Mesendoderm (in vitro differentiated cells): Measurements from ENCODE around the gene CAMK2A.

Experiments
- DNase-seq: peaks from one replicate; pipeline ENCODE4 v3.0.0; 2013
- H2AK5ac ChIP-seq: 2 replicates; pipeline ENCODE4 v1.6.1; 2013; ENCODE audit warnings: low read length, inconsistent platforms
- H2BK120ac ChIP-seq: 2 replicates; pipeline ENCODE4 v1.6.1; 2013; ENCODE audit warnings: low read depth, mild to moderate bottlenecking, low read length, moderate library complexity, mixed read lengths
- H2BK15ac ChIP-seq: replicated peaks from 2 replicates; pipeline ENCODE4 v1.6.1; 2013; ENCODE audit warnings: low read depth, mild to moderate bottlenecking, moderate library complexity
- H2BK5ac ChIP-seq: 2 replicates; pipeline ENCODE4 v1.6.1; 2013; ENCODE audit warnings: low read length, inconsistent platforms
- H3K18ac ChIP-seq: 2 replicates; pipeline ENCODE4 v1.6.1; 2013; ENCODE audit warnings: mild to moderate bottlenecking, low read length, mixed read lengths
- H3K23ac ChIP-seq: one replicate; pipeline ENCODE4 v1.6.1; 2013; ENCODE audit warnings: low read length
- H3K27ac ChIP-seq: 2 replicates; pipeline ENCODE4 v1.5.1; 2013; ENCODE audit warnings: low read depth, mild to moderate bottlenecking, inconsistent platforms, low read length, moderate library complexity
- H3K27me3 ChIP-seq: 2 replicates; pipeline ENCODE4 v1.6.1; 2013; ENCODE audit warnings: low read length, control low read depth, mild to moderate bottlenecking, inconsistent platforms; ENCODE audit not compliant: insufficient read depth, poor library complexity
- H3K36me3 ChIP-seq: 2 replicates; pipeline ENCODE4 v1.6.1; 2013; ENCODE audit warnings: low read length, inconsistent platforms; ENCODE audit not compliant: control insufficient read depth, insufficient read depth
- H3K4ac ChIP-seq: one replicate; pipeline ENCODE4 v1.6.1; 2013; ENCODE audit warnings: low read depth, mild to moderate bottlenecking, low read length, moderate library complexity
- H3K4me1 ChIP-seq: 2 replicates; pipeline ENCODE4 v1.6.1; 2013; ENCODE audit warnings: low read depth, low read length, inconsistent platforms; ENCODE audit not compliant: control insufficient read depth
- H3K4me2 ChIP-seq: 2 replicates; pipeline ENCODE4 v1.6.1; 2013; ENCODE audit warnings: low read length
- H3K4me3 ChIP-seq: 2 replicates; pipeline ENCODE4 v1.5.1; 2013; ENCODE audit warnings: mild to moderate bottlenecking, low read length
- H3K56ac ChIP-seq: one replicate; pipeline ENCODE4 v1.6.1; 2013; ENCODE audit warnings: low read length
- H3K79me1 ChIP-seq: 2 replicates; pipeline ENCODE4 v1.6.1; 2013; ENCODE audit warnings: low read length, inconsistent platforms
- H3K79me2 ChIP-seq: 2 replicates; pipeline ENCODE4 v1.6.1; 2013; ENCODE audit warnings: mild to moderate bottlenecking, low read length; ENCODE audit not compliant: control insufficient read depth, insufficient read depth
- H3K9ac ChIP-seq: 2 replicates; pipeline ENCODE4 v1.6.1; 2013; ENCODE audit warnings: low read length, inconsistent platforms
- H4K5ac ChIP-seq: one replicate; pipeline ENCODE4 v1.6.1; 2013; ENCODE audit warnings: low read length
- H4K8ac ChIP-seq: one replicate; pipeline ENCODE4 v1.6.1; 2013; ENCODE audit warnings: low read depth, mild to moderate bottlenecking, control low read depth, low read length, moderate library complexity
- WGBS: extraction: QIAGEN DNeasy Blood & Tissue Kit; methylation state at CpG from one replicate; pipeline ENCODE4 v1.1.7; 2013; ENCODE audit warnings: low lambda C conversion rate, missing lambda C conversion rate; ENCODE audit not compliant: insufficient coverage; ENCODE audit errors: extremely low coverage; 5-methylcytosine and 5-hydroxymethylcytosine counted together

CAMK2A gene

GRCh38 chr5:150258130-150258529, 31.4 kb downstream of the CAMK2A start:
- H3K36me3 ChIP-seq, result no peaks in the 10 kb centered on the region
- H3K4ac ChIP-seq, result no peak overlapping the region
- H2BK5ac ChIP-seq, result no peak overlapping the region
- no peak for DNase-seq
- no peaks in the 10 kb centered on the region for H3K79me1 ChIP-seq
- no peak overlapping the region for H2AK5ac ChIP-seq
- no peak overlapping the region for H3K9ac ChIP-seq
- H3K79me2 ChIP-seq, result no peaks in the 10 kb centered on the region
- no peak overlapping the region for H4K5ac ChIP-seq
- H2BK15ac ChIP-seq, result no peak overlapping the region
- no peak overlapping the region for H3K18ac ChIP-seq
- H3K27ac ChIP-seq, result no peak overlapping the region
- H2BK120ac ChIP-seq, result no peak overlapping the region
- no peaks in the 10 kb centered on the region for H3K4me1 ChIP-seq
- H4K8ac ChIP-seq, result no peak overlapping the region
- no CpG with 5 or more reads among the region's 6 CpGs for WGBS
- no peak overlapping the region for H3K4me2 ChIP-seq
- no peak overlapping the region for H3K23ac ChIP-seq
- H3K56ac ChIP-seq, result no peak overlapping the region
- no peaks in the 10 kb centered on the region for H3K27me3 ChIP-seq
- H3K4me3 ChIP-seq, result no peak overlapping the region

- no peak overlapping the region for H4K5ac ChIP-seq
- WGBS, result no CpG with 5 or more reads among the region's 11 CpGs
- H2BK5ac ChIP-seq, result no peak overlapping the region
- no peaks in the 10 kb centered on the region for H3K27me3 ChIP-seq
- no peaks in the 10 kb centered on the region for H3K4me1 ChIP-seq
- no peak overlapping the region for H3K4me2 ChIP-seq
- H3K79me1 ChIP-seq, result no peaks in the 10 kb centered on the region
- H2AK5ac ChIP-seq, result no peak overlapping the region
- H2BK15ac ChIP-seq, result no peak overlapping the region
- H4K8ac ChIP-seq, result no peak overlapping the region
- H3K23ac ChIP-seq, result no peak overlapping the region
- no peak overlapping the region for H3K4me3 ChIP-seq
- no peaks in the 10 kb centered on the region for H3K79me2 ChIP-seq
- no peak overlapping the region for H3K4ac ChIP-seq
- H2BK120ac ChIP-seq, result no peak overlapping the region
- no peak overlapping the region for H3K18ac ChIP-seq
- no peak overlapping the region for H3K9ac ChIP-seq
- H3K36me3 ChIP-seq, result no peaks in the 10 kb centered on the region
- H3K56ac ChIP-seq, result no peak overlapping the region
- no peak overlapping the region for H3K27ac ChIP-seq
- no peak for DNase-seq
These were observed 32.1 kb downstream of the CAMK2A start for GRCh38 chr5:150257424-150257823.

- no peak overlapping the region for H3K9ac ChIP-seq
- no peaks in the 10 kb centered on the region for H3K36me3 ChIP-seq
- no peaks in the 10 kb centered on the region for H3K79me2 ChIP-seq
- no peak overlapping the region for H4K8ac ChIP-seq
- H2BK15ac ChIP-seq, result no peak overlapping the region
- no peak overlapping the region for H3K18ac ChIP-seq
- no peak overlapping the region for H3K4me2 ChIP-seq
- peak; percentile 67 for DNase-seq
- H2AK5ac ChIP-seq, result no peak overlapping the region
- no CpG with 5 or more reads among the region's 12 CpGs for WGBS
- no peaks in the 10 kb centered on the region for H3K4me1 ChIP-seq
- H3K56ac ChIP-seq, result no peak overlapping the region
- no peaks in the 10 kb centered on the region for H3K27me3 ChIP-seq
- H3K23ac ChIP-seq, result no peak overlapping the region
- H3K4me3 ChIP-seq, result no peak overlapping the region
- H2BK5ac ChIP-seq, result no peak overlapping the region
- no peak overlapping the region for H3K27ac ChIP-seq
- H3K4ac ChIP-seq, result no peak overlapping the region
- H3K79me1 ChIP-seq, result no peaks in the 10 kb centered on the region
- H2BK120ac ChIP-seq, result no peak overlapping the region
- H4K5ac ChIP-seq, result no peak overlapping the region
These were observed 33.0 kb downstream of the CAMK2A start for GRCh38 chr5:150256410-150257064.

- Histone ChIP-seq H3K4me3 (no peak overlapping the region), H2AK5ac (no peak overlapping the region), H3K27ac (no peak overlapping the region), H3K36me3 (no peaks in the 10 kb centered on the region), H3K56ac (no peak overlapping the region), H3K4me1 (no peaks in the 10 kb centered on the region), H3K9ac (no peak overlapping the region), H4K8ac (no peak overlapping the region), H3K4me2 (no peak overlapping the region), H2BK15ac (no peak overlapping the region), H3K79me2 (no peaks in the 10 kb centered on the region), H3K23ac (no peak overlapping the region), H3K18ac (no peak overlapping the region), H2BK120ac (no peak overlapping the region), H2BK5ac (no peak overlapping the region), H4K5ac (no peak overlapping the region), H3K79me1 (no peaks in the 10 kb centered on the region), H3K27me3 (no peaks in the 10 kb centered on the region), H3K4ac (no peak overlapping the region)
- DNase-seq, result peak; percentile 82
- WGBS, result no CpG with 5 or more reads among the region's 6 CpGs
These were observed 33.7 kb downstream of the CAMK2A start for GRCh38 chr5:150255659-150256409.

- H3K27ac ChIP-seq, result no peak overlapping the region
- no peaks in the 10 kb centered on the region for H3K79me1 ChIP-seq
- H3K23ac ChIP-seq, result no peak overlapping the region
- no peaks in the 10 kb centered on the region for H3K4me1 ChIP-seq
- no peak overlapping the region for H3K4me3 ChIP-seq
- H2BK5ac ChIP-seq, result no peak overlapping the region
- H3K4me2 ChIP-seq, result no peak overlapping the region
- H3K36me3 ChIP-seq, result no peaks in the 10 kb centered on the region
- H4K8ac ChIP-seq, result no peak overlapping the region
- WGBS, result no CpG with 5 or more reads among the region's 4 CpGs
- no peaks in the 10 kb centered on the region for H3K27me3 ChIP-seq
- DNase-seq, result no peak
- no peak overlapping the region for H3K18ac ChIP-seq
- H3K56ac ChIP-seq, result no peak overlapping the region
- H3K9ac ChIP-seq, result no peak overlapping the region
- H2BK15ac ChIP-seq, result no peak overlapping the region
- no peak overlapping the region for H3K4ac ChIP-seq
- no peak overlapping the region for H2BK120ac ChIP-seq
- H3K79me2 ChIP-seq, result no peaks in the 10 kb centered on the region
- no peak overlapping the region for H4K5ac ChIP-seq
- no peak overlapping the region for H2AK5ac ChIP-seq
These were observed 34.8 kb downstream of the CAMK2A start for GRCh38 chr5:150254774-150255173.
